ENCODE results near the gene ABHD6. TPM values are rescaled to one million over a fixed set of nuclear protein-coding genes. Genes with fewer than 3 reads are reported as not detected.

Gene ABHD6
- polyA plus RNA-seq, 3 donors, result 7.3 to 11.6 (median 9.0) TPM

DNA sequence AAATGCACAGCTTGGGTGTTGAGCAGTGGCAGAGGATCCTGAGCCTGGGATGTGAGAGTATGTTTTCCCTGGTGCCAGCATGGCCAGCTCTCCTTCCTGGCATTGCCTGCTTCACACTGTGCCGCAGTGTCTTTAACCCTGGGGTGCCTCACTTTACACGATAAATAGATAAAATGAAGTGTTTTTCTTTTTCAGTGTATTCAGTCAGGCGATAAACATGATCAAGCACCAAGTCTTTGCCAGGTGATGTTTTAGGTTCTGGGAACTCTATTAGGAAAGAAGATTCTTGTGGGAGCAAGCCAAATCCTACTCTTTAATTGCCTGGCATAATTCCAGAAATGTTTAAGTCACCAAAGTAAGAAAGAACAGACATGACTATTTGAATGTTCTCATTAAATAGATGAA, 14.0 kb downstream of the ABHD6 start:
- intact Hi-C loops (cut with micrococcal nuclease), result no loop called here
- Mint-ChIP-seq H3K27ac (no peak overlapping the region), H3K4me1 (peaks cover 10% of the 10 kb centered on the region), H3K4me3 (no peak overlapping the region), H3K36me3 (peaks cover 12 to 36% of the 10 kb centered on the region in 2 donors), H3K27me3 (ENCODE audit: low read depth in 3 of 3) (no peaks in the 10 kb centered on the region), H3K9me3 (no peaks in the 10 kb centered on the region)
- Histone ChIP-seq H3K4me3 (replicated peaks in 1 of 3; ENCODE audit: low read depth in 2 of 3, low read length in 3 of 3) (no peak overlapping the region), H3K9ac (ENCODE audit: insufficient read depth, low read length, poor library complexity, severe bottlenecking) (no peak overlapping the region), H3K9me3 (replicated peaks in 1 of 2; ENCODE audit: control insufficient read depth in 1 of 2, insufficient read depth in 1 of 2, low read length in 2 of 2) (no peaks in the 10 kb centered on the region), H2AFZ (ENCODE audit: insufficient read depth, low read depth, low read length, poor library complexity, severe bottlenecking) (no peak overlapping the region), H3K79me2 (ENCODE audit: insufficient read depth, low read length) (no peaks in the 10 kb centered on the region), H4K20me1 (ENCODE audit: insufficient read depth, low read length) (peaks cover 32% of the 10 kb centered on the region), H3K4me1 (ENCODE audit: control insufficient read depth in 1 of 2, insufficient read depth in 2 of 2, low read length in 2 of 2) (peaks cover 0 to 6% of the 10 kb centered on the region in 2 donors), H3K27ac (ENCODE audit: low read depth in 1 of 2, low read length in 2 of 2) (no peak overlapping the region), H3K36me3 (replicated peaks in 1 of 2; ENCODE audit: control insufficient read depth in 1 of 2, insufficient read depth in 2 of 2, low read length in 2 of 2) (peaks cover 6 to 23% of the 10 kb centered on the region in 2 donors), H3K4me2 (replicated peaks; ENCODE audit: extremely low read depth, low read length, poor library complexity, severe bottlenecking) (no peak overlapping the region), H3K27me3 (ENCODE audit: control insufficient read depth in 2 of 2, insufficient read depth in 2 of 2, low read length in 2 of 2) (no peaks in the 10 kb centered on the region)
- no peak for DNase-seq
- WGBS (ENCODE audit: insufficient coverage), result 86% methylated on average over 1 of the region's 3 CpGs
- TF ChIP-seq, protein P1, sequence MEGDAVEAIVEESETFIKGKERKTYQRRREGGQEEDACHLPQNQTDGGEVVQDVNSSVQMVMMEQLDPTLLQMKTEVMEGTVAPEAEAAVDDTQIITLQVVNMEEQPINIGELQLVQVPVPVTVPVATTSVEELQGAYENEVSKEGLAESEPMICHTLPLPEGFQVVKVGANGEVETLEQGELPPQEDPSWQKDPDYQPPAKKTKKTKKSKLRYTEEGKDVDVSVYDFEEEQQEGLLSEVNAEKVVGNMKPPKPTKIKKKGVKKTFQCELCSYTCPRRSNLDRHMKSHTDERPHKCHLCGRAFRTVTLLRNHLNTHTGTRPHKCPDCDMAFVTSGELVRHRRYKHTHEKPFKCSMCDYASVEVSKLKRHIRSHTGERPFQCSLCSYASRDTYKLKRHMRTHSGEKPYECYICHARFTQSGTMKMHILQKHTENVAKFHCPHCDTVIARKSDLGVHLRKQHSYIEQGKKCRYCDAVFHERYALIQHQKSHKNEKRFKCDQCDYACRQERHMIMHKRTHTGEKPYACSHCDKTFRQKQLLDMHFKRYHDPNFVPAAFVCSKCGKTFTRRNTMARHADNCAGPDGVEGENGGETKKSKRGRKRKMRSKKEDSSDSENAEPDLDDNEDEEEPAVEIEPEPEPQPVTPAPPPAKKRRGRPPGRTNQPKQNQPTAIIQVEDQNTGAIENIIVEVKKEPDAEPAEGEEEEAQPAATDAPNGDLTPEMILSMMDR (IDR thresholded peaks at IDR 0.05), result no peak

DNA sequence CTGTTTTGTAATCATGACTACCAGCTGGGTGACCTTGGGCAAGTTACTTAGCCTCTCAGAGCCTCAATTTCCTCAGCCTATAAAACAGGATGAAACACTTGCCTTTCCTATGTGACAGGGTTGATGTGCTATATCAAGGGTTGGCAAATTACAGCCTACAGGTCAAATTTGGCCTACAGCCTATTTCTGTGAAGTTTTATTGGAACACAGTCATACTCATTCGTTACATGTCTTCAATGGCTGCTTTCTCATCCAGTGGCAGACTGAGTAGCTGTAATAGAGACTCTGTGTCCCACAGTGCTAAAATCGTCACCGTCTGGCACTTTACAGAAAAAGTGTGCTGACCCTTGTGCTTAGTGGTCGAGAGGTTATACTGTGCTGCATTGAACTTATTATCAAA, 16.6 kb downstream of the ABHD6 start:
- 92% methylated on average over 4 of the region's 4 CpGs for WGBS (ENCODE audit: insufficient coverage)
- Mint-ChIP-seq H3K36me3 (peaks cover 36 to 57% of the 10 kb centered on the region in 2 donors), H3K4me3 (no peak overlapping the region), H3K27ac (no peak overlapping the region), H3K9me3 (no peaks in the 10 kb centered on the region), H3K27me3 (ENCODE audit: low read depth in 3 of 3) (no peaks in the 10 kb centered on the region), H3K4me1 (peaks cover 10% of the 10 kb centered on the region)
- peaks cover 0 to 6% of the 10 kb centered on the region in 2 donors for H3K4me1 ChIP-seq (ENCODE audit: control insufficient read depth in 1 of 2, insufficient read depth in 2 of 2, low read length in 2 of 2)
- no peaks in the 10 kb centered on the region for H3K79me2 ChIP-seq (ENCODE audit: insufficient read depth, low read length)
- H3K27me3 ChIP-seq (ENCODE audit: control insufficient read depth in 2 of 2, insufficient read depth in 2 of 2, low read length in 2 of 2), result no peaks in the 10 kb centered on the region
- no peak overlapping the region for H3K9ac ChIP-seq (ENCODE audit: insufficient read depth, low read length, poor library complexity, severe bottlenecking)
- H3K4me2 ChIP-seq (replicated peaks; ENCODE audit: extremely low read depth, low read length, poor library complexity, severe bottlenecking), result no peak overlapping the region
- no peak overlapping the region for H3K27ac ChIP-seq (ENCODE audit: low read depth in 1 of 2, low read length in 2 of 2)
- DNase-seq, result no peak
- peaks cover 23 to 47% of the 10 kb centered on the region in 2 donors for H3K36me3 ChIP-seq (replicated peaks in 1 of 2; ENCODE audit: control insufficient read depth in 1 of 2, insufficient read depth in 2 of 2, low read length in 2 of 2)
- H3K4me3 ChIP-seq (replicated peaks in 1 of 3; ENCODE audit: low read depth in 2 of 3, low read length in 3 of 3), result no peak overlapping the region
- H3K9me3 ChIP-seq (replicated peaks in 1 of 2; ENCODE audit: control insufficient read depth in 1 of 2, insufficient read depth in 1 of 2, low read length in 2 of 2), result no peaks in the 10 kb centered on the region
- intact Hi-C loops (cut with micrococcal nuclease), result no loop called here
- no peak overlapping the region for H2AFZ ChIP-seq (ENCODE audit: insufficient read depth, low read depth, low read length, poor library complexity, severe bottlenecking)
- H4K20me1 ChIP-seq (ENCODE audit: insufficient read depth, low read length), result peaks cover 13% of the 10 kb centered on the region
- TF ChIP-seq, protein P1 (IDR thresholded peaks at IDR 0.05), result no peak

Data from CD14-positive monocyte (primary cell).